Gastrocnemius medialis (tissue), 4 donors: ENCODE measurements around the gene COMMD9. TPM values are rescaled to one million over a fixed set of nuclear protein-coding genes. Genes with fewer than 3 reads are reported as not detected.

Experiments
- ATAC-seq, 2 donors: fragments of 150-250 bp; one replicate each; pipeline ENCODE4 v1.9.1; 2016
- DNase-seq, 2 donors: peaks; one replicate each; pipeline ENCODE4 v3.0.0-alpha.2; 2019
- H3K27ac ChIP-seq, 4 donors: fragments of 200-600 bp; sonication (generic); 1 replicate in 1 of 4; 2 replicates in 3 of 4; pipeline ENCODE4 v1.5.1; 2016 to 2018; ENCODE audit warnings: mild to moderate bottlenecking in 2 of 4, moderate library complexity in 1 of 4
- H3K27me3 ChIP-seq, 3 donors: fragments of 200-600 bp; sonication (generic) in 2 of 3; 1 replicate in 1 of 3; 2 replicates in 2 of 3; pipeline versions ENCODE4 v1.5.1 to v1.6.0; 2016 to 2019; ENCODE audit warnings: mild to moderate bottlenecking in 1 of 3, moderate library complexity in 1 of 3
- H3K36me3 ChIP-seq, 2 donors: fragments of 200-600 bp; sonication (generic) in 1 of 2; one replicate each; pipeline ENCODE4 v1.5.1; 2017 to 2018
- H3K4me1 ChIP-seq, 2 donors: fragments of 200-600 bp; sonication (generic) in 1 of 2; one replicate each; pipeline ENCODE4 v1.5.1; 2016 to 2017; ENCODE audit warnings: mild to moderate bottlenecking in 2 of 2
- H3K4me3 ChIP-seq, 4 donors: fragments of 200-600 bp; sonication (generic) in 3 of 4; 1 replicate in 1 of 4; 2 replicates in 3 of 4; pipeline ENCODE4 v1.5.1; 2016 to 2019; ENCODE audit warnings: mild to moderate bottlenecking in 2 of 4
- H3K9me3 ChIP-seq, 3 donors: fragments of 200-600 bp; sonication (generic) in 2 of 3; 1 replicate in 1 of 3; 2 replicates in 2 of 3; pipeline ENCODE4 v1.5.1; 2016 to 2019
- CTCF ChIP-seq, 5 experiments: fragments of 450-650 bp in 3 of 5; fragments of 200-600 bp in 2 of 5; sonication (generic) in 2 of 5; IDR thresholded peaks in 4 of 5; conservative IDR thresholded peaks in 1 of 5; 1 replicate in 4 of 5; 2 replicates in 1 of 5; pipeline ENCODE4 v1.5.1; 2016 to 2019; ENCODE audit warnings: antibody characterized with exemption in 5 of 5, mild to moderate bottlenecking in 3 of 5, moderate library complexity in 3 of 5
- POLR2A ChIP-seq, 2 donors: fragments of 450-650 bp; IDR thresholded peaks; one replicate each; pipeline ENCODE4 v1.6.1; 2017; ENCODE audit warnings: antibody characterized with exemption in 2 of 2, mild to moderate bottlenecking in 2 of 2, moderate library complexity in 2 of 2
- in situ Hi-C, 4 donors: fragments of 200-750 bp; cut with MboI; loops; one replicate each; pipeline versions ENCODE4 v1.15.0 to v1.8.0; 2017; ENCODE audit warnings: low sequenced_read_pairs in 4 of 4
- intact Hi-C: fragments of 100-400 bp; cut with DNase I; formaldehyde crosslinking; loops from one replicate; pipeline ENCODE4 v1.15.1; 2023; ENCODE audit warnings: low total_unique reads
- total RNA-seq, 4 donors: library from RNA; depleted of rRNA; stranded (reverse); fragments of >200 nt; gene quantifications; one replicate each; pipeline versions ENCODE4 v1.1.0 to v1.2.3, GENCODE V29; 2016

COMMD9 gene
- total RNA-seq, 4 donors from 2014 or later = 51.8 to 68.6 (median 57.7) TPM

GRCh38 chr11:36304351-36304750 is 15.1 kb upstream of the COMMD9 start:
- Histone ChIP-seq H3K9me3 (no peaks in the 10 kb centered on the region), H3K27me3 (no peaks in the 10 kb centered on the region), H3K27ac (no peak overlapping the region), H3K36me3 (no peaks in the 10 kb centered on the region), H3K4me3 (no peak overlapping the region), H3K4me1 (peaks cover 0 to 3% of the 10 kb centered on the region in 2 donors)
- ATAC-seq (no peak), DNase-seq (no peak)
- TF ChIP-seq POLR2A (IDR thresholded peaks at IDR 0.05) = no peak
- TF ChIP-seq CTCF (IDR thresholded peaks at IDR 0.05 in 4 of 5, conservative IDR thresholded peaks at IDR 0.05 in 1 of 5) = no peak
- intact Hi-C loops = no loop called here
- in situ Hi-C loops = no loop called here

- Histone ChIP-seq H3K9me3 (no peaks in the 10 kb centered on the region), H3K36me3 (no peaks in the 10 kb centered on the region), H3K27me3 (no peaks in the 10 kb centered on the region), H3K4me1 (peaks cover 0 to 3% of the 10 kb centered on the region in 2 donors), H3K4me3 (no peak overlapping the region), H3K27ac (no peak overlapping the region)
- ATAC-seq = no peak
- TF ChIP-seq CTCF (IDR thresholded peaks at IDR 0.05 in 4 of 5, conservative IDR thresholded peaks at IDR 0.05 in 1 of 5) (no peak), POLR2A (IDR thresholded peaks at IDR 0.05) (no peak)
- in situ Hi-C loops = no loop called here
- intact Hi-C loops = no loop called here
- DNase-seq = peak in 1 of 2 donors; percentile 19
These were observed 11.4 kb upstream of the COMMD9 start for GRCh38 chr11:36300650-36301049.

- Histone ChIP-seq H3K4me1 (peaks cover 0 to 3% of the 10 kb centered on the region in 2 donors), H3K4me3 (no peak overlapping the region), H3K27me3 (no peaks in the 10 kb centered on the region), H3K27ac (no peak overlapping the region), H3K36me3 (no peaks in the 10 kb centered on the region), H3K9me3 (no peaks in the 10 kb centered on the region)
- DNase-seq (no peak), ATAC-seq (no peak)
- no peak for TF ChIP-seq POLR2A (IDR thresholded peaks at IDR 0.05)
- no peak for TF ChIP-seq CTCF (IDR thresholded peaks at IDR 0.05 in 4 of 5, conservative IDR thresholded peaks at IDR 0.05 in 1 of 5)
- in situ Hi-C loops = loop anchor here (5.0 to 25.0 kb wide), 3 partner anchors 190 to 215 kb away; partner anchors contain the start of gene TRAF6 (in 1 of the 4)
- intact Hi-C loops = loop anchor here (5.0 kb wide), 1 partner anchor 180 kb away; no protein-coding TSS in a partner anchor
These were observed 7.8 kb upstream of the COMMD9 start for GRCh38 chr11:36296884-36297543.

GRCh38 chr11:36295926-36296325 is 6.7 kb upstream of the COMMD9 start, which contains the start of gene PRR5L:
PRR5L (plus strand) TSS chr11:36296288; CDS start chr11:36401122, 104,834 bp downstream.
- no peaks in the 10 kb centered on the region for H3K27me3 ChIP-seq
- no peak for TF ChIP-seq POLR2A (IDR thresholded peaks at IDR 0.05)
- no peak for TF ChIP-seq CTCF (IDR thresholded peaks at IDR 0.05 in 4 of 5, conservative IDR thresholded peaks at IDR 0.05 in 1 of 5)
- H3K4me1 ChIP-seq = peaks cover 0 to 3% of the 10 kb centered on the region in 2 donors
- H3K36me3 ChIP-seq = no peaks in the 10 kb centered on the region
- intact Hi-C loops (loop anchor here (5.0 kb wide), 1 partner anchor 181 kb away; no protein-coding TSS in a partner anchor), in situ Hi-C loops (loop anchor here (5.0 to 25.0 kb wide), 3 partner anchors 191 to 216 kb away; partner anchors contain the start of gene TRAF6 (in 1 of the 4))
- H3K4me3 ChIP-seq = no peak within 1 kb of the TSS
- DNase-seq = no peak
- H3K27ac ChIP-seq = no peak within 1 kb of the TSS
- no peaks in the 10 kb centered on the region for H3K9me3 ChIP-seq
- ATAC-seq = no peak
